Frontal cortex (tissue), 4 donors: Measurements from ENCODE around the gene OR2T3. TPM values are rescaled to one million over a fixed set of nuclear protein-coding genes. Genes with fewer than 3 reads are reported as not detected.
"Not testable (repeated sequence)": the region's sequence is repeated elsewhere in the genome, so short reads cannot be mapped to it uniquely, and the experiment has no call there.

Experiments
- DNase-seq, 2 donors: peaks; one replicate each; pipeline ENCODE4 v3.0.0; 2012; ENCODE audit warnings: low spot score in 2 of 2
- FAIRE-seq: peaks from 2 replicates; lab custom pipeline; 2012; peaks lifted over from hg19 to GRCh38; lab: Jason Lieb, UNC
- total RNA-seq: library from RNA; depleted of rRNA; stranded (reverse); fragments of >200 nt; gene quantifications from one replicate; pipeline ENCODE4 v1.2.3, GENCODE V29; 2014
- donor health status: control.
- donor health status: control.
- donor health status: control.

OR2T3 gene
- total RNA-seq, 1 donor from 2014 or later: not detected

GRCh38 chr1:248456635-248457034 is 16.5 kb upstream of the OR2T3 start:
- DNase-seq, FAIRE-seq: not testable (repeated sequence)

- not testable (repeated sequence) for FAIRE-seq, DNase-seq
Observed at GRCh38 chr1:248459117-248459516, 14.0 kb upstream of the OR2T3 start.

- DNase-seq (no peak), FAIRE-seq (no peak)
Observed at GRCh38 chr1:248471154-248471553, 2.0 kb upstream of the OR2T3 start.

- not testable (repeated sequence) for FAIRE-seq, DNase-seq
Observed at GRCh38 chr1:248472111-248472510, 1.0 kb upstream of the OR2T3 start.

- DNase-seq: not testable (repeated sequence)
Observed at GRCh38 chr1:248475660-248476059, 2.5 kb downstream of the OR2T3 start.

GRCh38 chr1:248481686-248482579 is 8.8 kb downstream of the OR2T3 start:
- DNase-seq, FAIRE-seq: not testable (repeated sequence)

More at GRCh38 chr1:248475660-248476059, 2.5 kb downstream of the OR2T3 start:
- not testable (repeated sequence) for FAIRE-seq

GRCh38 chr1:248488289-248488688 is 15.1 kb downstream of the OR2T3 start, which contains the start of gene OR2T5:
OR2T5 (plus strand) TSS chr1:248488589; CDS start chr1:248488589, 0 bp downstream.
- FAIRE-seq, DNase-seq: not testable (repeated sequence)

GRCh38 chr1:248496661-248497060 is 23.5 kb downstream of the OR2T3 start:
- FAIRE-seq, DNase-seq: not testable (repeated sequence)

GRCh38 chr1:248500305-248501035 is 27.3 kb downstream of the OR2T3 start:
- FAIRE-seq: not testable (repeated sequence)

GRCh38 chr1:248507773-248508172 is 34.6 kb downstream of the OR2T3 start, which contains the start of gene OR2G6:
OR2G6 (plus strand) TSS chr1:248508073; CDS start chr1:248521647, 13,574 bp downstream.
- peak; percentile 98 for FAIRE-seq
- DNase-seq: not testable (repeated sequence)

More at GRCh38 chr1:248500305-248501035, 27.3 kb downstream of the OR2T3 start:
- DNase-seq: not testable (repeated sequence)

GRCh38 chr1:248510217-248510616 is 37.1 kb downstream of the OR2T3 start:
- FAIRE-seq, DNase-seq: not testable (repeated sequence)

- DNase-seq: no peak
- no peak for FAIRE-seq
Observed at GRCh38 chr1:248521856-248522255, 48.7 kb downstream of the OR2T3 start.

Other genes with a start within 250 kb of the OR2T3 start
- under 0.01 TPM for gene OR2M4, start 241.9 kb upstream of the OR2T3 start, total RNA-seq
- gene OR2T33, start 195.4 kb upstream of the OR2T3 start, total RNA-seq: not detected
- gene OR2T12, start 169.9 kb upstream of the OR2T3 start, total RNA-seq: not detected
- gene OR2M7, start 148.8 kb upstream of the OR2T3 start, total RNA-seq: not detected
- gene OR14C36, start 124.6 kb upstream of the OR2T3 start, total RNA-seq: not detected
- not detected for gene OR2T4, start 111.7 kb upstream of the OR2T3 start, total RNA-seq
- not detected for gene OR2T6, start 97.6 kb upstream of the OR2T3 start, total RNA-seq
- not detected for gene OR2T1, start 70.3 kb upstream of the OR2T3 start, total RNA-seq
- not detected for gene OR2T2, start 27.7 kb upstream of the OR2T3 start, total RNA-seq
- not detected for gene OR2T5, start 15.2 kb downstream of the OR2T3 start, total RNA-seq
- gene OR2G6, start 34.7 kb downstream of the OR2T3 start, total RNA-seq: not detected
- gene OR2T29, start 89.4 kb downstream of the OR2T3 start, total RNA-seq: not detected
- gene OR2T34, start 101.4 kb downstream of the OR2T3 start, total RNA-seq: not detected
- not detected for gene OR2T10, start 124.3 kb downstream of the OR2T3 start, total RNA-seq
- not detected for gene OR2T11, start 161.7 kb downstream of the OR2T3 start, total RNA-seq
- under 0.01 TPM for gene OR2T35, start 171.9 kb downstream of the OR2T3 start, total RNA-seq
- not detected for gene OR2T27, start 182.2 kb downstream of the OR2T3 start, total RNA-seq
- not detected for gene OR14I1, start 229.4 kb downstream of the OR2T3 start, total RNA-seq